Activated naive CD4-positive, alpha-beta T cell treated with anti-CD3 and anti-CD28 coated beads, Interleukin-2, amount 50 U/mL, for 72 hours (primary cell): Measurements from ENCODE around the gene CDK2AP2. TPM values are rescaled to one million over a fixed set of nuclear protein-coding genes. Genes with fewer than 3 reads are reported as not detected.
"Not testable (repeated sequence)": the region's sequence is repeated elsewhere in the genome, so short reads cannot be mapped to it uniquely, and the experiment has no call there.

Experiments
- ATAC-seq, 2 donors: fragments of 150-1000 bp; cut with Tn5 transposase; 2 replicates each; pipeline ENCODE4 v1.10.0; 2021; ENCODE audit warnings: mild to moderate bottlenecking in 2 of 2, moderate library complexity in 2 of 2
- DNase-seq, 2 donors: peaks; one replicate each; pipeline ENCODE4 v3.0.0; 2021 to 2022; ENCODE audit warnings: low spot score in 2 of 2
- H3K27ac Mint-ChIP-seq, 2 donors: one replicate each; pipeline ENCODE4 v1.8.0; 2022; ENCODE audit warnings: mild to moderate bottlenecking in 2 of 2, mixed read lengths in 2 of 2
- H3K36me3 Mint-ChIP-seq, 2 donors: one replicate each; pipeline ENCODE4 v1.8.0; 2022; ENCODE audit warnings: mixed read lengths in 2 of 2
- H3K9me3 Mint-ChIP-seq, 2 donors: one replicate each; pipeline ENCODE4 v1.8.0; 2022; ENCODE audit warnings: mixed read lengths in 2 of 2
- total RNA-seq, 2 donors: library from RNA; stranded (reverse); gene quantifications; one replicate each; pipeline ENCODE4 v1.2.3, GENCODE V29; 2022

The CDK2AP2 gene, protein sequence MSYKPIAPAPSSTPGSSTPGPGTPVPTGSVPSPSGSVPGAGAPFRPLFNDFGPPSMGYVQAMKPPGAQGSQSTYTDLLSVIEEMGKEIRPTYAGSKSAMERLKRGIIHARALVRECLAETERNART
- 10 to 100 TPM; 72.4 to 85.2 TPM for total RNA-seq

DNA sequence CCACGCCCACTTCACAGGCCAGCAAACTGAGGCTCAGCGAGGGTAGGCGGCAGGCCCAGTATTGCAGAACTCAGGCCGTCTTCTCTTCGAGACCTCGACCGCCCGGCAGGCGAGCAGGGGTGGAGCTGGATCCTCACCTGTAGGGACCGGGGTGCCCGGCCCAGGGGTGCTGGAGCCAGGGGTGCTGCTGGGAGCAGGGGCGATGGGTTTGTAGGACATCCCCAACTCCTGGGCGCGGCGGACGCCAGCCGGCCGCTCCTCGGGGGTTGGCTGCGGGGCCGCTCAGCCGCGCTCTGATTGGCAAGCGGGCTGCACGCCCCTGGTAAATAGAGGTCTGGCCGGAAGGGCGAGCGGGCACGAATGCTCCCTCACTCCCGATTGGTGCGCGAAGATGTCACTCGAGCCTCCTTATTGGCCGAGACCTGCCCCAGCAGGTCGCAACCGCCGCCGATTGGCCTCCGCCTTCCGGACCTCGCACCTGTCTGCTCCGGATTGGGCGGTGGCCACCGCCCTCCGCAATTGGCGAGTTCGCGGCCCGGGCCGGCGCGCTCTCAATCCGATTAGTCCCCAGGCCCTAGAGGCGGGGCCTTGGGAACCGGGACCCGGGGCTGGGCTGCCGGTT lies at the start of gene CDK2AP2:
Gene CDK2AP2 (minus strand): TSS at position 299 of the 622 bp plus-strand sequence. CDS start 80 bp downstream, at position 219.
- peak; percentile 75 to 77 for ATAC-seq
- no peaks in the 10 kb centered on the region for H3K9me3 Mint-ChIP-seq
- peak; percentile 97 to 99 for DNase-seq
- H3K27ac Mint-ChIP-seq, result peak within 1 kb of the TSS; percentile 97 to 99
- H3K36me3 Mint-ChIP-seq, result peaks cover 8 to 12% of the 10 kb centered on the region in 2 donors

DNA sequence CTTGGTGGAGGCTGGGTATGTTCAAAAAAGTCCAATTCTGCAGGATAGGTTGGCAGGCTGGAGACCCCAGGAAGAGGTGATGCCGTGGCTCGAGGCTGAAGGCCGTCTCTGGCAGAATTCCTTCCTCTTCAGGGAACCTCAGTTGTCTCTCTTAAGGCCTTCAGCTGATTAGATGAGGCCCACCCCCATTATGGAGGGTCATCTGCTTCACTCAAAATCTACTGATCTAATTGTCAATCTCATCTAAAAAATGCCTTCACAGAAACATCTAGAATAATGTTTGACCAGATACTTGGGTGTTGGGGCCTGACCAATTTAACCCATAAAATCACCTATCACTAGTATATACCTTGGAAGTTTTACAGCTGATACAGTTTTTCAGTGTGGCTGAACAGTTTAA lies 48.3 kb upstream of the CDK2AP2 start:
- DNase-seq (no peak), ATAC-seq (no peak)
- peaks cover 0 to 14% of the 10 kb centered on the region in 2 donors for H3K36me3 Mint-ChIP-seq
- H3K27ac Mint-ChIP-seq, result no peak overlapping the region
- H3K9me3 Mint-ChIP-seq, result peaks cover 0 to 12% of the 10 kb centered on the region in 2 donors

DNA sequence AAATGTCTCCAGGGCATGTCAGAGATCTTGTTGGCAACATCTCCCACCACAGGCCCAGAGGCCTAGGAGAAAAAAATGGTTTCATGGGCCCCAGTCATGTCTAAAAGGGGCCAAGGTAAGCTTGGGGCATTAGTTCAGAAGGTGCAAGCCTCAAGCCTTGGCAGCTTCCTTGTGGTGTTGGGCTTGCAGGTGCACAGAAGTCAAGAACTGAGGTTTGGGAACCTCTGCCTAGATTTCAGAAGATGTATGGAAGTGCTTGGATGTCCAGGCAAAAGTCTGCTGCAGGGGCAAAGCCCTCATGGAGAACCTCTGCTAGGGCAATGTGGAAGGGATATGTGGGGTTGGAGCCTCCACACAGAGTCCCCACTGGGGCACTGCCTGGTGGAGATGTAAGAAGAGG lies 43.7 kb upstream of the CDK2AP2 start:
- ATAC-seq, DNase-seq: not testable (repeated sequence)

DNA sequence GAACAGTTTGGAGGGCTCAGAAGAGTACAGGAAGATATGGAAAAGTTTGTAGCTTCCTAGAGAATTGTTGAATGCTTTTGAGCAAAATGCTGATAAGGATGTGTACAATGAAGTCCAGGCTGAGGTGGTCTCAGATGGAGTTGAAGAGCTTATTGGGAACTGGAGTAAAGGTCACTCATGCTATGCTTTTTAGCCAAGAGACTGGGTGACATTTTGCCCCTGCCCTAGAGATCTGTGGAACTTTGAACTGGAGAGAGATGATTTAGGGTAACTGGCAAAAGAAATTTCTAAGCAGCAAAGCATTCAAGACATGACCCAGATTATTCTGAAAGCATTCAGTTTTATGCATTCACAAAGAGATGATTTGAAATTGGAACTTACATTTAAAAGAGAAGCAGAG lies 43.2 kb upstream of the CDK2AP2 start:
- H3K9me3 Mint-ChIP-seq, result peaks cover 0 to 22% of the 10 kb centered on the region in 2 donors
- H3K27ac Mint-ChIP-seq, result no peak overlapping the region
- peaks cover 5 to 19% of the 10 kb centered on the region in 2 donors for H3K36me3 Mint-ChIP-seq
- DNase-seq (no peak), ATAC-seq (no peak)

More for the DNA sequence above, 43.7 kb upstream of the CDK2AP2 start:
- Mint-ChIP-seq H3K36me3 (peaks cover 5 to 19% of the 10 kb centered on the region in 2 donors), H3K9me3 (peaks cover 0 to 22% of the 10 kb centered on the region in 2 donors)
- not testable (repeated sequence) for H3K27ac Mint-ChIP-seq

DNA sequence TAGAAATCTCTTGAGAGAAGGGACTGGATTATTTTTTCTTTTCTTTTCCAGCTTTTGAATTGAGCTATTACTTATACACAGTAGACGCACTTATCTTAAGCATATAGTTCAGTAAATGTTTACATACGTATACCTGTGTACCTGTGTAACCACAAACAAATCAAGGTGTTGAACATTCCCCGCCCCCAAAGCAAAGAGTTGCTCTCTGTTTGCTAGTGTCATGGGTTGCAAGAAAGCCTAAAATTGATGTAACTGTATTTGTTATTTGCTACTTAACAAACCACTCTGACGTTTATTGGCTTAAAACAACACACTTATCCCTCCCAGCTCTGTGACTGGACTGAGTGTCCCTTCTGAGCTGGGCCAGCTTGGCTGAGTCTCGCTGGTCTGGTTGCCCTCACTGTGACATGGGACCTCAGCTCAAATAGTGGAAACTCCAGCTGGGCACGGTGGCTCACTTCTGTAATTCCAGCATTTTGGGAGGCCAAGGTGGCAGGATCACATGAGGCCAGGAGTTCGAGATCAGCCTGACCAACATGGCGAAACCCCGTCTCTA lies 40.7 kb upstream of the CDK2AP2 start:
- ATAC-seq (no peak), DNase-seq (no peak)
- H3K9me3 Mint-ChIP-seq, result peaks cover 0 to 22% of the 10 kb centered on the region in 2 donors
- peaks cover 5 to 19% of the 10 kb centered on the region in 2 donors for H3K36me3 Mint-ChIP-seq
- H3K27ac Mint-ChIP-seq, result no peak overlapping the region

DNA sequence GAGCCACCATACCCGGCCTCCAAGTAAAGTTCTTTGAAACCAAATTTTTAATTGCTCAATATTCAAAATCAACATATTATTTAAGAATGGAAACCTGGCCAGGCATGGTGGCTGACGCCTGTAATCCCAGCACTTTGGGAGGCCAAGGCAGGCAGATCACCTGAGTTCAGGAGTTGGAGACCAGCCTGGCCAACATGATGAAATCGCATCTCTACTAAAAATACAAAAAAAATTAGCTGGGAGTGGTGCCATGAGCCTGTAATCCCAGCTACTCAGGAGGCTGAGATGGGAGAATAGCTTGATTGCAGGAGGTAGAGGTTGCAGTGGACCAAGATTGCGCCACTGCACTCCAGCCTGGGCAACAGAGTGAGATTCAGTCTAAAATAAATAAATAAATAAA lies 40.1 kb upstream of the CDK2AP2 start:
- DNase-seq, H3K27ac Mint-ChIP-seq, ATAC-seq: not testable (repeated sequence)
- peaks cover 5 to 19% of the 10 kb centered on the region in 2 donors for H3K36me3 Mint-ChIP-seq
- peaks cover 0 to 22% of the 10 kb centered on the region in 2 donors for H3K9me3 Mint-ChIP-seq

DNA sequence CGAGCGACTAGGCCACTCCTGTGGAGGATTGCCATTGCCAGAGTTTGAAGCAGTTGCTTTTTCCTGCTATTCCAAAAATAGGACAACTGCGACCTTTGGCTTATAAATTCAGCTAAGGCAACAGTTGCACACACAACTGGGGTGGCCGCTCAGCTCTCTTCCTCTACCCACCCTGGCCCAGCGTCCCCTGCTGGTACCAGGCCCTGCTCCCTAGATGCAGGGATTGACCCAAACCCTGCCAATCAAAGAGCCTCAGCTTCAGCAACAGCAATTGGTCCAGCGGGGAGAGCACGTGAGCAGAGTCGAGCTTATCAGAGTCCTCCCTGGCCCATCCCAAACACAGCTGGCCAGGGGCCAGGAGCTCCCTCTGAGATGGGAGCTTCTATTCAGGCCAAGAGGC lies 37.3 kb upstream of the CDK2AP2 start:
- H3K9me3 Mint-ChIP-seq, result peaks cover 0 to 3% of the 10 kb centered on the region in 2 donors
- H3K36me3 Mint-ChIP-seq, result no peaks in the 10 kb centered on the region
- DNase-seq (no peak), ATAC-seq (no peak)
- no peak overlapping the region for H3K27ac Mint-ChIP-seq

DNA sequence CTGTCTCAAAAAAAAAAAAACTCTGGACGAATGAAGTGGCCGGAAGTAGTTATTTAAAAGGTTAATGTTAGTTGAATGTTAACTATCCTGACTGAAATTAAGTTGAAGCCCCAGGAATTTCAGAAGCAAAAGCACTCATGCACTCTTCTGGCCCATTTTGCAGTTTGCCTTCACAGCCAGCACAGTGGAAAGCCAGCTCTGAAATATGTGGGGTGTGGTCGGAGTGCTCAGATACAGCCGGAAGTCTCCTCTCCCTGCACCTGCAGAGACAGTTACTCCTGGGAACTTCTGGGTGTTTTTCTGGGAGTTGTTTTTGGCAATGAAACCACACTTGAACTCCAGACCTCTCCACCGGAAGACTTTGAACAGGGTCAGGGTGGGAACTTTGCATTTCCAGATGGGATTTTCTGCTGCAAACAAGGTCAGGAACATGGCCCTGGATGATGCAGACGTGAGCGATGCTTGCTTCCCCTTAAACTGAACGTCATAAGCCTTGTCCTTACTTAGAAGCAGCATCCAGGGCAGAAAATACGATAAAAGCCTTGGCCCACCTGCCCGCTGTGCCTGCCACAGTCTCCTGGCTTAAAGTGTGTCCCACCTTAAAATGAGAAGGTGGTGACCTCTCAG lies 36.8 kb upstream of the CDK2AP2 start:
- no peak for DNase-seq
- no peak for ATAC-seq
- H3K36me3 Mint-ChIP-seq, result no peaks in the 10 kb centered on the region
- no peak overlapping the region for H3K27ac Mint-ChIP-seq
- H3K9me3 Mint-ChIP-seq, result no peaks in the 10 kb centered on the region

DNA sequence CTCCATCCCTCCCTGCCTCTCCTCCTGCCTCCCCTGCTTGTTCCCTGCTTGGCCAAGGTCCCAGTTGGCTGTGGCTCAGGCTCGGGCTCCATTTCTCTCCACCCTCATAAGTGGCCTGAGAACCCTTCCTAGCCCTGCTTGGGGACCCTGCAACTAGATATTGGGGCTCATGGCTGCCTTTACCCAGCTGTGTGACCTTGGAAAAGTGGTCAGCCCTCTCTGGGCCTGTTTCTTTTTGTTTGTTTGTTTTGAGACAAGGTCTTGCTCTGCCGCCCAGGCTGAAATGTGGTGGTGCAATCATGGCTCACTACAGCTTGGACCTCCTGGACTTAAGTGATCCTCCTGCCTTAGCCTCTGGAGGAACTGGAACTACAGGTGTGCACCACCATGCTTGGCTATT lies 35.6 kb upstream of the CDK2AP2 start:
- ATAC-seq, result no peak
- no peak for DNase-seq
- no peaks in the 10 kb centered on the region for H3K9me3 Mint-ChIP-seq
- H3K36me3 Mint-ChIP-seq, result no peaks in the 10 kb centered on the region
- H3K27ac Mint-ChIP-seq, result peak overlapping the region in 1 of 2 donors; percentile 36

DNA sequence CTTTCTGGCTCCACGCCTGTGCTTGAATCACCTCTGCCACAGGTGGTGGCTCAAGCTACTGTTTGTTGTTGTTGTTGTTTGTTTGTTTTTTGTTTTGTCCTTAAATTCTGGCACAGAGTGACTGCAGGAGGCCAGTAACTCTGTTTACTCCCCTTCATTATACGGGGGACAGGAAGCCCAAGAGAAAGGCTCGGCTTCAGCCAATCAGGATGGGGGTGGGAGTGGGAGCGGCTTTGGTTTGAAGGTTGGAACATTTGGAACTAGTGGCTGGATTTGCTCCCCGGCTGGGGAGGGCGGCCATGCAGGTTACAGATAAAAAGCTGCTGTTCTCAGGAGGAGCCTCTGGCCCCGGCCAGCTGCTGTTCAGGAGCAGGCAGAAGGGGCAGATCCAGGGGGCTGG lies 35.0 kb upstream of the CDK2AP2 start:
- no peaks in the 10 kb centered on the region for H3K9me3 Mint-ChIP-seq
- H3K36me3 Mint-ChIP-seq, result no peaks in the 10 kb centered on the region
- H3K27ac Mint-ChIP-seq, result no peak overlapping the region
- DNase-seq (no peak), ATAC-seq (no peak)

DNA sequence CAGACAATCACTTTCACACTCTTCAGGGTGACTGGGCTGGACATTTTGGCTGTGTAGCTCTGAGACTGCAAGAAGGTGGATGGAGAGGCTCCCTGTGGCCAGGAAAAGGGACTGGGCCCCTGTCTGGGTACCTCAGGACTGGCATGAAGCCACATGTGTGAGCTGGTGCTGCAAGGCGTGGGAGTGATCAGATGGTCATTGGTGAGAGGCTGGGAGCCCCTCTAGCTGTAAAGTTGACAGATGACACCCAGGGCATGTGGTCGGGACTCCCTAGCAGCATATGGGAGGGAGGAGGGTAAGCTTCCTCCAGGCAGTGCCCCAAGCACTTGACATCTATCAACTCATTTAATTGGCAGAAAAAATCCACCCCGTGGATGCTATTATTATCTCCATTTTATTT lies 34.2 kb upstream of the CDK2AP2 start:
- DNase-seq, result no peak
- Mint-ChIP-seq H3K9me3 (no peaks in the 10 kb centered on the region), H3K36me3 (no peaks in the 10 kb centered on the region), H3K27ac (no peak overlapping the region)
- ATAC-seq, result no peak

DNA sequence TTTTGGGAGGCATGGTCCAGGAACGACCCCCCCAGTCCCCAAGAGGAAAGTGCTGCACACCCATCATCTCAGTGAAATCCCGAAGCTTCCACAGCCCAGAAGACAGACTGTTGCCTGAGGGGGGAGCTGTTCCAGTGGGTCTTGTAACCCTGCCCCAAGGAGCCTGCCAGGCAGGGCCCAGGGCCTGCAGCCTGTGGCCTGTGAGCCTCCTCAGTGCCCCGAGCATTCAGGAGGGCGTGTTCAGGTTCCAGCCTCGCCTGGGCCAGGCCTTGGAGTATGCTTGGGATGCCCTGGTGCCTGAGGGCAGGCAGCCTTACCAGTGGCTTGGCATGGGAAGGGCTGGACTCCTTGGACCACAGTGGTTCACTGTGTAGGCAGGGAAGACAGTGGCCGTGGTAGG lies 33.2 kb upstream of the CDK2AP2 start:
- Mint-ChIP-seq H3K9me3 (no peaks in the 10 kb centered on the region), H3K36me3 (no peaks in the 10 kb centered on the region), H3K27ac (no peak overlapping the region)
- DNase-seq (no peak), ATAC-seq (no peak)

DNA sequence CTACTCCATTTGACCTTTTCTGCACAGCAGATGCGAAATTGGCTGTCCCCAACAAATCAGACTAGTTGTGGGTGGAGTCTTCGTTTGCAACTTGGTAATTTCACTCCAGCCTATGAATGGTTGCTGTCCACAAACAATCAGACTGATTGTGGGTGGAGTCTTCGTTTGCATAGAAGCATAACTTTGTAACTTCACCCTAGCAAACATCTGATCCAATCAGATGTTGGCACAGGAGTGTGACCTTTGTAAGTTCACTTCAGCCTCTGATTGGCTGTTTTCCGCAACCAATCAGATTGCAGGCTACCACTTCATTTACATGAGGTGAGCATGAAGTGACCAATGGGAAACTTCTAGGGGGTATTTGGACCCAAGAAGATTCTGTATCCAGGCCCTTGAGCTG lies 31.6 kb upstream of the CDK2AP2 start:
- Mint-ChIP-seq H3K27ac (no peak overlapping the region), H3K36me3 (peaks cover 1 to 2% of the 10 kb centered on the region in 2 donors), H3K9me3 (peaks cover 1 to 2% of the 10 kb centered on the region in 2 donors)
- no peak for ATAC-seq
- DNase-seq, result no peak

DNA sequence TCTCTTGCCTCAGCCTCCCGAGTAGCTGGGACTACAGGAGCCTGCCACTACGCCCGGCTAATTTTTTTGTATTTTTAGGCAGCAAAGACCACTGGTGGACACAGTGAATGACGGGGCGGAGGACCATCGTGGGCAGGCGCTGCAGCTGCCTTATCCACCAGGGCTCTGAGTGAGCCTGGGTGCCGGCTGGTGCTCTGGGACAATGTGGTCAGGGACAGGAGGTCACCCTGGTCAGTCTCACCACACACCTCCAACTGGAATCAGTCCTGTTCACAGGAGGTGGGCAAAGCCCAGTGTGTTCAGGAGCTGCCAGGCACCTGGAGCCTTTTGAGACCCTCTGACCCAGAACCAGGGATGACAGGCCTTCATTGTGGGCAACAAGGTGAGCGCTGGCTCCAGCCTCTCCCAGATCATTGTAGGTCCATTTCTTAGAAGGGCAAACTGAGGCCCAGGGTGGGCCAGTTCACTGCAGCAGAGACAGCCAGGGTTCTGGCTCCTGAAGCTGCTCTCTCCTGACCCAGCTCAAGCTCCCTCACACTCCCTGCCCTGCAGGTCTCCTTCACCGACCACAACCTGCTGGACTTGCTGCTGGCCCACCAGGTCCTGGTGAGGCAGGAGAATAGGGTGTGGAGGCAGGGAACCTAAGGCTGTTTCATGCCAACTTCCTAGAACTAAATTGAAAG lies 31.0 kb upstream of the CDK2AP2 start:
- peaks cover 5 to 7% of the 10 kb centered on the region in 2 donors for H3K9me3 Mint-ChIP-seq
- DNase-seq (no peak), ATAC-seq (no peak)
- peaks cover 4 to 8% of the 10 kb centered on the region in 2 donors for H3K36me3 Mint-ChIP-seq
- no peak overlapping the region for H3K27ac Mint-ChIP-seq

DNA sequence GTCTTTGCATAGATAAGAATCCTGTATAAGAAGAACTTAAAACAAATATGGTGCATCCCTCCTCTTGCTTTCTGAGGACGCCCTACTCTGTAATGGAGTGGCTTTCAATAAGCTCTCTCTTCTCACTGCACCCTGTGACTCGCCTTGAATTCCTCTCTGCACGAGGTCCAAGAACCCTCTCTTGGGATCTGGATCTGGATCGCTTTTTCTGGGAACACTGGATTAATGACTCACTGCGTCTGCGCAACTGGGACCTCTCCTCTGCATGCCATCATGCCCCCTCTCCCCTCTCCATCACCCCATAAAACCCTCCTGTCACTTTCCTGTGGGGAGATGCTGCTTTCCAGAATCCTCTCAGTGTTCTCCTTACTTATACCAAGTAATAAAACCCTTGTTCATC lies 30.3 kb upstream of the CDK2AP2 start:
- Mint-ChIP-seq H3K27ac (peak overlapping the region in 1 of 2 donors; percentile 11), H3K9me3 (peaks cover 9 to 11% of the 10 kb centered on the region in 2 donors), H3K36me3 (peaks cover 10 to 13% of the 10 kb centered on the region in 2 donors)
- DNase-seq, result no peak
- ATAC-seq, result no peak

DNA sequence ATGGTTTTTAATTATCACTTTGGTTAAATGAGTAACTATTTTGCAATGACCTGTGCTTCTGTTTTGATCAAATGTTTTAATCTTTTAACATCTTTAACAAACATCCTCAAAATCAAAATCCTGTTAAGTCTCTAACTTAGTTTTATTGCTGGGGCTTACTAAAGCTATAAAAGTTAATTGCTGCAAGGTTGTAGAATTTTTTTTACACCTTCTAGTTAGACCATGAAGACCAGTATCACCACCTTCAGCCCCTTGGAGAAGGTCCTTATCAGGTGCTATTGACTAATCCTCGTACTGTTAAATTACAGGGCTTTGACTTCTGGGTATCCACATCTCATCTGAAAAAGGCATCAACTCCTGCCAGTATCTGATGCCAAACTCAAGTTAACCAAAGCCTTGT lies 27.6 kb upstream of the CDK2AP2 start:
- ATAC-seq, result no peak
- Mint-ChIP-seq H3K36me3 (peaks cover 10 to 13% of the 10 kb centered on the region in 2 donors), H3K9me3 (peaks cover 15 to 17% of the 10 kb centered on the region in 2 donors), H3K27ac (no peak overlapping the region)
- DNase-seq, result no peak
